ENCODE results near the gene EXOC3L4.

The EXOC3L4 gene

GRCh38 chr14:103091883-103092222 is 2.7 kb upstream of the EXOC3L4 start (continued):
- TF ChIP-seq ZBTB10 (tag by site-specific recombination; IDR thresholded peaks at IDR 0.05) (no peak), ZNF664 (tag by site-specific recombination; IDR thresholded peaks at IDR 0.05) (0 out of 2 replicates have a peak, but pooled peaks have one; percentile 17), ZNF580 (tag by site-specific recombination; IDR thresholded peaks at IDR 0.05) (no peak), ZNF280D (tag by site-specific recombination; IDR thresholded peaks at IDR 0.05) (no peak), INSM2 (tag by site-specific recombination; IDR thresholded peaks at IDR 0.05) (no peak), ZNF670 (tag by site-specific recombination; IDR thresholded peaks at IDR 0.05; ENCODE audit: low read depth) (no peak), SALL2 (tag by site-specific recombination; IDR thresholded peaks at IDR 0.05; ENCODE audit: borderline replicate concordance) (no peak), ZNF48 (tag by site-specific recombination; IDR thresholded peaks at IDR 0.05) (no peak), ZFP3 (tag by site-specific recombination; IDR thresholded peaks at IDR 0.05; ENCODE audit: low read depth) (no peak), ZNF157 (tag by site-specific recombination; IDR thresholded peaks at IDR 0.05) (no peak), ZNF324 (tag by site-specific recombination; IDR thresholded peaks at IDR 0.05) (no peak), ZNF350 (tag by site-specific recombination; IDR thresholded peaks at IDR 0.05) (no peak), ZNF704 (tag by site-specific recombination; IDR thresholded peaks at IDR 0.05) (no peak), ZNF140 (tag by site-specific recombination; IDR thresholded peaks at IDR 0.05) (no peak), ZNF248 (tag by site-specific recombination; IDR thresholded peaks at IDR 0.05) (no peak), ZSCAN30 (tag by site-specific recombination; IDR thresholded peaks at IDR 0.05) (no peak), ZNF394 (tag by site-specific recombination; IDR thresholded peaks at IDR 0.05; ENCODE audit: borderline replicate concordance) (no peak), PRDM4 (tag by site-specific recombination; IDR thresholded peaks at IDR 0.05) (no peak), ZNF24 (tag by site-specific recombination; IDR thresholded peaks at IDR 0.05) (peak; percentile 4; the same call in 1 of the 2 replicates), ZNF555 (tag by site-specific recombination; conservative IDR thresholded peaks at IDR 0.05) (no peak), KLF8 (tag by site-specific recombination; IDR thresholded peaks at IDR 0.05) (0 out of 2 replicates have a peak, but pooled peaks have one; percentile 17), SP3 (tag by site-specific recombination; IDR thresholded peaks at IDR 0.05) (no peak), BCL11B (tag by site-specific recombination; IDR thresholded peaks at IDR 0.05; ENCODE audit: low read depth) (0 out of 2 replicates have a peak, but pooled peaks have one; percentile 3), ZNF121 (tag by site-specific recombination; IDR thresholded peaks at IDR 0.05) (peak; percentile 51; the same call in 1 of the 2 replicates), ZNF146 (tag by site-specific recombination; IDR thresholded peaks at IDR 0.05) (no peak)
